WTC11 (cell line): ENCODE results near the gene RNF11. TPM values are rescaled to one million over a fixed set of nuclear protein-coding genes. Genes with fewer than 3 reads are reported as not detected.

Experiments used
- ATAC-seq: fragments of 200-7000 bp; cut with Tn5 transposase; 2 replicates; pipeline ENCODE4 v1.10.0; 2021; ENCODE audit warnings: mild to moderate bottlenecking, moderate library complexity
- CTCF ChIA-PET: fragments of 300-600 bp; sonication (Branson Sonifier 250); formaldehyde crosslinking; loops from one replicate; lab custom pipeline; 2021; ENCODE audit warnings: antibody characterized with exemption; lab: Charles Lee
- POLR2A ChIA-PET: fragments of 350-600 bp; sonication (Branson Sonifier 250); formaldehyde crosslinking; loops from one replicate; lab custom pipeline; 2021; ENCODE audit warnings: antibody characterized with exemption; lab: Charles Lee
- DNase-seq: peaks from one replicate; pipeline ENCODE4 v3.0.0; 2021; ENCODE audit warnings: low spot score
- H3K27ac Mint-ChIP-seq: 2 replicates; pipeline ENCODE4 v1.8.0; 2021; ENCODE audit warnings: mixed read lengths
- H3K27me3 Mint-ChIP-seq: 2 replicates; pipeline ENCODE4 v1.8.0; 2021; ENCODE audit warnings: low read depth, mild to moderate bottlenecking, moderate library complexity, mixed read lengths
- H3K36me3 Mint-ChIP-seq: 2 replicates; pipeline ENCODE4 v1.8.0; 2021; ENCODE audit warnings: mixed read lengths
- H3K4me1 Mint-ChIP-seq: 2 replicates; pipeline ENCODE4 v1.8.0; 2022; ENCODE audit warnings: mixed read lengths
- H3K4me3 Mint-ChIP-seq: 2 replicates; pipeline ENCODE4 v1.8.0; 2021; ENCODE audit warnings: mild to moderate bottlenecking, moderate library complexity, mixed read lengths
- H3K9me3 Mint-ChIP-seq: 2 replicates; pipeline ENCODE4 v1.8.0; 2021; ENCODE audit warnings: mixed read lengths
- AFF4 ChIP-seq: sonication (generic); formaldehyde crosslinking; IDR thresholded peaks from 2 replicates; pipeline ENCODE4 v1.8.1; 2023; ENCODE audit warnings: mild to moderate bottlenecking, missing genetic modification reagents, borderline replicate concordance
- CDX4 ChIP-seq: fragments of 250-450 bp; sonication (Bioruptor Pico); IDR thresholded peaks from 2 replicates; pipeline ENCODE4 v1.9.0; 2021; ENCODE audit warnings: moderate library complexity, mild to moderate bottlenecking, inconsistent platforms, borderline replicate concordance
- CREB1 ChIP-seq: sonication (generic); formaldehyde crosslinking; IDR thresholded peaks from 2 replicates; pipeline ENCODE4 v1.8.0; 2023; ENCODE audit warnings: mild to moderate bottlenecking, missing genetic modification reagents
- IRF2 ChIP-seq: sonication (generic); formaldehyde crosslinking; IDR thresholded peaks from 2 replicates; pipeline ENCODE4 v1.8.0; 2022; ENCODE audit warnings: low read depth, missing genetic modification reagents, borderline replicate concordance
- MXD4 ChIP-seq: fragments of 250-450 bp; sonication (Bioruptor Pico); IDR thresholded peaks from 2 replicates; pipeline ENCODE4 v1.8.0; 2021; ENCODE audit warnings: mild to moderate bottlenecking, moderate library complexity, borderline replicate concordance
- NFATC4 ChIP-seq: fragments of 250-450 bp; sonication (Bioruptor Pico); IDR thresholded peaks from 2 replicates; pipeline ENCODE4 v1.9.0; 2021; ENCODE audit warnings: mild to moderate bottlenecking
- NFYB ChIP-seq: sonication (generic); formaldehyde crosslinking; conservative IDR thresholded peaks from 2 replicates; pipeline ENCODE4 v1.8.0; 2022; ENCODE audit warnings: low read depth, missing genetic modification reagents
- NR3C1 ChIP-seq: sonication (generic); formaldehyde crosslinking; conservative IDR thresholded peaks from 2 replicates; pipeline ENCODE4 v1.8.1; 2023; ENCODE audit warnings: low read depth, mild to moderate bottlenecking, missing genetic modification reagents
- RORB ChIP-seq: fragments of 250-450 bp; sonication (Bioruptor Pico); IDR thresholded peaks from 2 replicates; pipeline ENCODE4 v1.9.0; 2021; ENCODE audit warnings: mild to moderate bottlenecking
- ZNF263 ChIP-seq: sonication (generic); formaldehyde crosslinking; IDR thresholded peaks from 2 replicates; pipeline ENCODE4 v1.8.1; 2022; ENCODE audit warnings: low read depth, mild to moderate bottlenecking, moderate library complexity, missing genetic modification reagents
- ZNF317 ChIP-seq: sonication (generic); formaldehyde crosslinking; IDR thresholded peaks from 2 replicates; pipeline ENCODE4 v1.8.1; 2023; ENCODE audit warnings: low read depth, mild to moderate bottlenecking, moderate library complexity, missing genetic modification reagents, borderline replicate concordance
- ZNF396 ChIP-seq: fragments of 250-450 bp; sonication (Bioruptor Pico); IDR thresholded peaks from 2 replicates; pipeline ENCODE4 v1.8.0; 2021; ENCODE audit warnings: mild to moderate bottlenecking, moderate library complexity, borderline replicate concordance
- ZNF423 ChIP-seq: fragments of 250-450 bp; sonication (Bioruptor Pico); IDR thresholded peaks from 2 replicates; pipeline ENCODE4 v2.1.2; 2022; ENCODE audit warnings: mild to moderate bottlenecking, moderate library complexity
- total RNA-seq: library from RNA; stranded (reverse); gene quantifications from 3 replicates; pipeline ENCODE4 v1.2.3, GENCODE V29; 2021
- TF ChIP-seq, protein P1 (sequence below): sonication (generic); formaldehyde crosslinking; IDR thresholded peaks from 2 replicates; pipeline ENCODE4 v1.8.0; 2023; ENCODE audit warnings: missing genetic modification reagents
- TF ChIP-seq, protein P2 (sequence below): sonication (generic); formaldehyde crosslinking; IDR thresholded peaks from 2 replicates; pipeline ENCODE4 v1.8.1; 2023; ENCODE audit warnings: mild to moderate bottlenecking, missing genetic modification reagents, moderate library complexity
- TF ChIP-seq, protein P3 (sequence below): fragments of 250-450 bp; sonication (Bioruptor Pico); IDR thresholded peaks from 2 replicates; pipeline ENCODE4 v1.9.0; 2021; ENCODE audit warnings: mild to moderate bottlenecking
- TF ChIP-seq, protein P4 (sequence below): fragments of 250-450 bp; sonication (Bioruptor Pico); IDR thresholded peaks from 2 replicates; pipeline ENCODE4 v1.9.0; 2021; ENCODE audit warnings: mild to moderate bottlenecking, borderline replicate concordance

The RNF11 gene
- total RNA-seq, 1 experiment from 2014 or later = 46.1 TPM

- TF ChIP-seq MXD4 (no peak), ZNF396 (CRISPR knock-in tag) (no peak), NFATC4 (no peak), NFYB (CRISPR knock-in tag) (no peak), RORB (CRISPR knock-in tag) (no peak), ZNF423 (CRISPR knock-in tag) (no peak), AFF4 (CRISPR knock-in tag) (no peak), CREB1 (CRISPR knock-in tag) (no peak), NR3C1 (CRISPR knock-in tag) (no peak), CDX4 (CRISPR knock-in tag) (no peak)
- TF ChIP-seq, protein P1, sequence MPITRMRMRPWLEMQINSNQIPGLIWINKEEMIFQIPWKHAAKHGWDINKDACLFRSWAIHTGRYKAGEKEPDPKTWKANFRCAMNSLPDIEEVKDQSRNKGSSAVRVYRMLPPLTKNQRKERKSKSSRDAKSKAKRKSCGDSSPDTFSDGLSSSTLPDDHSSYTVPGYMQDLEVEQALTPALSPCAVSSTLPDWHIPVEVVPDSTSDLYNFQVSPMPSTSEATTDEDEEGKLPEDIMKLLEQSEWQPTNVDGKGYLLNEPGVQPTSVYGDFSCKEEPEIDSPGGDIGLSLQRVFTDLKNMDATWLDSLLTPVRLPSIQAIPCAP (CRISPR knock-in tag) = no peak
- TF ChIP-seq, protein P2, sequence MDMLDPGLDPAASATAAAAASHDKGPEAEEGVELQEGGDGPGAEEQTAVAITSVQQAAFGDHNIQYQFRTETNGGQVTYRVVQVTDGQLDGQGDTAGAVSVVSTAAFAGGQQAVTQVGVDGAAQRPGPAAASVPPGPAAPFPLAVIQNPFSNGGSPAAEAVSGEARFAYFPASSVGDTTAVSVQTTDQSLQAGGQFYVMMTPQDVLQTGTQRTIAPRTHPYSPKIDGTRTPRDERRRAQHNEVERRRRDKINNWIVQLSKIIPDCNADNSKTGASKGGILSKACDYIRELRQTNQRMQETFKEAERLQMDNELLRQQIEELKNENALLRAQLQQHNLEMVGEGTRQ (CRISPR knock-in tag) = no peak
- TF ChIP-seq, protein P3, sequence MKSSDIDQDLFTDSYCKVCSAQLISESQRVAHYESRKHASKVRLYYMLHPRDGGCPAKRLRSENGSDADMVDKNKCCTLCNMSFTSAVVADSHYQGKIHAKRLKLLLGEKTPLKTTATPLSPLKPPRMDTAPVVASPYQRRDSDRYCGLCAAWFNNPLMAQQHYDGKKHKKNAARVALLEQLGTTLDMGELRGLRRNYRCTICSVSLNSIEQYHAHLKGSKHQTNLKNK (CRISPR knock-in tag) = no peak
Observed at GRCh38 chr1:51303751-51304251, 67.7 kb downstream of the RNF11 start (continued).

DNA sequence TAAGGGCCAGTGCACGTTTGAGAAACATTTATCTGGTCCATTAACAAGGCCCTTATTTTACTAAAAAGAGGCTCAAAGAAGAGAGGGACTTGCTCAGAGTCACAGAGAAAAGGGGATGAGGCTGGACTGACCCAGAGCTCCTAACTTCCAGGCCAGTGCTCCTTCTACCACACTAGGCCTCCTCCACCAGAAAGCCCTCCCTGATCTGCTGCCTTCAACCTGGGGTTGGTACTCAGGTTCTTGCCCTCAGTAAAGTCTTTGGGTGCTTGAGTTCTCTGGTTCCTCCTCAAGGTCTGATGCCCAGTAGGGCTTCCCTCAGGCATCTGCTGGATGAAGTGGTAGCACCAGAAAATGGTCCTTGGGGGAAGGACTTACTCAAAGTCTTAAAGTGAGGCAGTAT lies 68.3 kb downstream of the RNF11 start:
- H3K4me1 Mint-ChIP-seq = 0 out of 2 replicates have a peak, but pooled peaks cover 3% of the 10 kb centered on the region
- ATAC-seq = no peak
- ChIA-PET CTCF (interaction anchor here (2.8 kb wide), 1 partner anchor 8 kb away, joined by 46 read pairs; no protein-coding TSS in a partner anchor), POLR2A (no interaction called here)
- no peak for TF ChIP-seq ZNF317
- H3K9me3 Mint-ChIP-seq = peaks cover under 1% of the 10 kb centered on the region; the same call in 1 of the 2 replicates
- no peaks in the 10 kb centered on the region for H3K36me3 Mint-ChIP-seq
- H3K27me3 Mint-ChIP-seq = no peaks in the 10 kb centered on the region
- no peak for DNase-seq
- no peak overlapping the region for H3K27ac Mint-ChIP-seq
- H3K4me3 Mint-ChIP-seq = no peak overlapping the region

DNA sequence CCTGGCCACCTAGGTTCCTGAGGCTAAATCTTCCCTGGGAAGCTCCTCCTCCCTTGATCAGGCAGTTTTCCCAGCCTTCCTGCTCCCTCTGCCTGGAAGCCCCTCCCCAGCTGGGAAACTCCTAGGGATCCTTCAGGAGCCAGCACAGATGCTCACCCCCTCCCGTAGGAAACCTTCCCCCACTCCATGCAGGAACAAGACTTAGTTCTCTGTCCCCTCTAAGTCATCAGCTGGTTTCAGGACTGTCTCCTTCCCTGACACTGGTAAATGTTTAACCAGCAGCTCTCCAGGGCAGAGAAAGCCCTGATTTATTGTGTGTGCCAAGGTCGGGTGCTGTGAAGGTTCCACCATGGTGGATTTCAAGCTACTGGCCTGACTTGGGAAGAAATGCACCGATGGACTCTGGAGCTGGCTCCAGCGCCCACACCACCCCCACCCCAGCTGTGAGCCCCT lies 69.3 kb downstream of the RNF11 start:
- Mint-ChIP-seq H3K9me3 (no peaks in the 10 kb centered on the region), H3K4me1 (0 out of 2 replicates have a peak, but pooled peaks cover 3% of the 10 kb centered on the region), H3K4me3 (no peak overlapping the region), H3K27me3 (no peaks in the 10 kb centered on the region), H3K27ac (no peak overlapping the region), H3K36me3 (no peaks in the 10 kb centered on the region)
- ChIA-PET POLR2A (interaction anchor here (1.2 kb wide), 1 partner anchor 9 kb away, joined by 3 read pairs; no protein-coding TSS in a partner anchor), CTCF (interaction anchor here (0.8 to 2.8 kb wide), 5 partner anchors 8 to 64 kb away, joined by 3 to 46 read pairs (median 3); no protein-coding TSS in a partner anchor)
- ATAC-seq = peak; percentile 54
- no peak for DNase-seq
- TF ChIP-seq ZNF263 (CRISPR knock-in tag) (no peak), IRF2 (no peak)
- TF ChIP-seq, protein P4, sequence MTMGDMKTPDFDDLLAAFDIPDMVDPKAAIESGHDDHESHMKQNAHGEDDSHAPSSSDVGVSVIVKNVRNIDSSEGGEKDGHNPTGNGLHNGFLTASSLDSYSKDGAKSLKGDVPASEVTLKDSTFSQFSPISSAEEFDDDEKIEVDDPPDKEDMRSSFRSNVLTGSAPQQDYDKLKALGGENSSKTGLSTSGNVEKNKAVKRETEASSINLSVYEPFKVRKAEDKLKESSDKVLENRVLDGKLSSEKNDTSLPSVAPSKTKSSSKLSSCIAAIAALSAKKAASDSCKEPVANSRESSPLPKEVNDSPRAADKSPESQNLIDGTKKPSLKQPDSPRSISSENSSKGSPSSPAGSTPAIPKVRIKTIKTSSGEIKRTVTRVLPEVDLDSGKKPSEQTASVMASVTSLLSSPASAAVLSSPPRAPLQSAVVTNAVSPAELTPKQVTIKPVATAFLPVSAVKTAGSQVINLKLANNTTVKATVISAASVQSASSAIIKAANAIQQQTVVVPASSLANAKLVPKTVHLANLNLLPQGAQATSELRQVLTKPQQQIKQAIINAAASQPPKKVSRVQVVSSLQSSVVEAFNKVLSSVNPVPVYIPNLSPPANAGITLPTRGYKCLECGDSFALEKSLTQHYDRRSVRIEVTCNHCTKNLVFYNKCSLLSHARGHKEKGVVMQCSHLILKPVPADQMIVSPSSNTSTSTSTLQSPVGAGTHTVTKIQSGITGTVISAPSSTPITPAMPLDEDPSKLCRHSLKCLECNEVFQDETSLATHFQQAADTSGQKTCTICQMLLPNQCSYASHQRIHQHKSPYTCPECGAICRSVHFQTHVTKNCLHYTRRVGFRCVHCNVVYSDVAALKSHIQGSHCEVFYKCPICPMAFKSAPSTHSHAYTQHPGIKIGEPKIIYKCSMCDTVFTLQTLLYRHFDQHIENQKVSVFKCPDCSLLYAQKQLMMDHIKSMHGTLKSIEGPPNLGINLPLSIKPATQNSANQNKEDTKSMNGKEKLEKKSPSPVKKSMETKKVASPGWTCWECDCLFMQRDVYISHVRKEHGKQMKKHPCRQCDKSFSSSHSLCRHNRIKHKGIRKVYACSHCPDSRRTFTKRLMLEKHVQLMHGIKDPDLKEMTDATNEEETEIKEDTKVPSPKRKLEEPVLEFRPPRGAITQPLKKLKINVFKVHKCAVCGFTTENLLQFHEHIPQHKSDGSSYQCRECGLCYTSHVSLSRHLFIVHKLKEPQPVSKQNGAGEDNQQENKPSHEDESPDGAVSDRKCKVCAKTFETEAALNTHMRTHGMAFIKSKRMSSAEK (CRISPR knock-in tag) = no peak
